C1 segment of cervical spinal cord (tissue), 14 donors: ENCODE measurements around the gene TBC1D19.

Experiments used
- DNase-seq, 14 donors: peaks; one replicate each; lab custom pipeline; 2025; lab: John Stamatoyannopoulos, UW

TBC1D19 gene

GRCh38 chr4:26782168-26782829 is 198.4 kb downstream of the TBC1D19 start:
- DNase-seq, result no peak

- no peak for DNase-seq
Measured at GRCh38 chr4:26782830-26783202, 198.9 kb downstream of the TBC1D19 start.

DNA sequence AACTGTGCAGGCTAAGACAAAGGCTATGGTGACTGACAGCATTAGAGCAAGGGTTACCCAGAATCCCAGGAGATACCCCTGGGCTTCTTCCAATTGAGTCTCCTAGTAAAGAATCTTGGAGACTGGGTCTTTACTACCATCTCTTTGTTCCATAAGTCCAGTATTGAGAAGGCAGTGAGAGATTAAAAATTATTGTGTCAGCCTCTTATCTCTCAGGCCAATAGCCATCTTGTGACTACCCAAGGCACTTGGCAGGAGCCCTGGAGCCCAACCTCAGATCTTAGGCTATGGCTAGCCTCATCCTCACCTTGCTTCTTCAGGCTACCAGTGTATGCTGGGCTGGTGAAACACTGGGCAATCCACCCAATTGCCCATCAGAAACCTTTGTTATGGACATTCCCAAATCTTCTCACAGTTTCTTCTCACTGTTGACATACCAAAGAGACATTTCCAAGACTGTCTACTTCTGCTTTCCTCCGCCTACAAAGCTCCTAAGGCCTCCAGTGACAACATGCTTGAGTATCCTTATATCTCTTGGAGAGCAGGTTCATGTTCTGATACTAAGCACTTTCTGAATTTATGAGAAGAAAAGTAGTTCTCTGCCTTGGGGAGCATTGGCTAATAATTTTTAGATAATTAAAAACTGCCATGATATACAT is 200.5 kb downstream of the TBC1D19 start:
- DNase-seq, result no peak

- DNase-seq, result no peak
Measured at GRCh38 chr4:26785312-26785711, 201.4 kb downstream of the TBC1D19 start.

DNA sequence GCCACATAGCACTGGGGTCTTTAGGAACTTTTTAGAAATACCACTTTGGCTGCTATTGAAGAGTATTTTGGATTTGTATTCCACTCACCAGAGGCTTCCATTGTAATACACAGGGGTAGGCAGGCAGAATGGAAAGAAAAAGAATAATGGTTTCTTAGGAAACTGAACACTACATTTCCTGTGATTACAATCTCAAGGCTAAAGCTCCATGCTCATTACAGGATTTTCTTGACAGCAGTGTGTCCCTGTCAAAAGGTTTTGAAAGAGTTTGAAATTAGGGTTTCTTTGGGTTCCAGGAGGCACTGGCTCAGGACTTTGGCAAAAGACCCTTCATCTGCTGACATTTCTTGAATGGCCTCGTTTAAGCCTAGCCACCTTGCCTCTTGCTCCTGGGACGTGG is 201.9 kb downstream of the TBC1D19 start:
- no peak for DNase-seq

GRCh38 chr4:26786916-26787315 is 203.0 kb downstream of the TBC1D19 start:
- DNase-seq, result no peak

- no peak for DNase-seq
Measured at GRCh38 chr4:26787461-26788340, 203.8 kb downstream of the TBC1D19 start.

DNA sequence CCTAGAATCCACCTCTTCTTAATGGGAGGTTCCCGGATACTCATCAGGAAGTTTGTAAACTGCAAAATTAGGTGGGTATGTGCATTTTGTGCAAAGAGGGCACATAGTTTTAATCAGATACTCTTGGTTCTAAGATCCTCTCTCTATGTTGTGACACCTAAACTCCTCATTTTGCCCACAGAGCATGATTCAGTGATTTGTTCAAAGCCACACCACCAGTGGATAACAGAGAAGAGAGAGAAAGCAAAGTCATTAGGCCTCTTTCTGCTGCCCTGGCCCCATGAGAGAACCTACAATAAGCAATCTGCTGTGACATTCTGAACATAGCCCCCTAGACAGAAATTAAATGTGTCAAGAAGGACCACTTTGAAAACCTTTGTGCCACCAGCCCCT is 204.5 kb downstream of the TBC1D19 start:
- no peak for DNase-seq

DNA sequence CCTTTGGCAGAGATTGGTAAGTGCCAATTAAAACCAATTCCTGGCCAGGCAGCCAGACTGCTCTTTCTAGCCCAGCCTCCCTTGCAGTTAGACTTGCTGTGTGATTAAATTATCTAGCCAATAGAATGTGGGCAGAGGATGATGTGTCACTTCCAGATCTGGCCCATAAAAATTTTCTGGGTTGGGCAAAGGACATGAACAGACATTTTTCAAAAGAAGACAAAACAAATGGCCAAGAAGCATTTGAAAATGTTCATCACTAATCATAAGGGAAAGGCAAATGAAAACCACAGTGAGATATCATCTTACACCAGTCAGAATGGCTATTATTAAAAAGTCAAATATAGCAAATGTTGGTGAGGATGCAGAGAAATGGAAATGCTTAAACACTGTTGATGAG is 205.3 kb downstream of the TBC1D19 start:
- DNase-seq, result no peak

DNA sequence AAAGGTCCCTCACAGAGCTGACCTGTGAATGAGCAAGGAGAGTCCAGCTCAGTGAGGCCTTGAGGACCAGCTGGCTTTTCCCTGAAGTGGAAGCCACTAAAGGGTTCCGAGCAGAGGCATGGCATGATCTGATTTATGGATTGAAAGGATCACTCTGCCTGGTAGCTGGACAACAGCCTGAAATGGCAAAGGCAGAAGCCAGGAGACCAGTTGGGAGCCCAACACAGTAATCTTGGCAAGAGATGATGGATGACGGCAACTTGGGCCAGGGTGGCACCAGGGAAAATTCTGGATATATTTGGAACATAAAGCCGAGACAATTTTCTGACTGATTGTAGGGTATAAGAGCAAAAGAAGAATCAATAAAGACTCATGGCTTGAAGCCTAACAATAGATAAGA is 207.5 kb downstream of the TBC1D19 start:
- peak in 1 of 14 donors; percentile 26 for DNase-seq

DNA sequence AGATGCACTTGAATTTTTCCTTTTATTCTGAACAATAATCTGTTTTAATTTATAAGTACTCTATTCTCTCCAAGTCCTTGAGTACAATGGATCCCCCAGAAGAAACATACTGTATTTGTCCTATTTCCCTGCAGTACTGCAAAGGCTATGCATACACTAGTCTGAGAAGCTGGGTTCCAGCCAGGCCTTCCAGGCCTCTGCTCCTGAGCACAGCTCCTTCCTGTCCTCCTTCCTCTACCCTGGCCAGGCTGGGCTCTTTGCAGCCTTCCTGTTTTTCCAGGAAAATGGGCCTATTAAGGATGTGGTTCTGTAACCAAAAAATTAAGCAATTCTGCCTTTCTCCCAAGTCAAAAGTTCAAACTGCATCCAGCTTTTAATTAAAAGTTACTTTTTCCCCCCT is 208.8 kb downstream of the TBC1D19 start:
- no peak for DNase-seq

DNA sequence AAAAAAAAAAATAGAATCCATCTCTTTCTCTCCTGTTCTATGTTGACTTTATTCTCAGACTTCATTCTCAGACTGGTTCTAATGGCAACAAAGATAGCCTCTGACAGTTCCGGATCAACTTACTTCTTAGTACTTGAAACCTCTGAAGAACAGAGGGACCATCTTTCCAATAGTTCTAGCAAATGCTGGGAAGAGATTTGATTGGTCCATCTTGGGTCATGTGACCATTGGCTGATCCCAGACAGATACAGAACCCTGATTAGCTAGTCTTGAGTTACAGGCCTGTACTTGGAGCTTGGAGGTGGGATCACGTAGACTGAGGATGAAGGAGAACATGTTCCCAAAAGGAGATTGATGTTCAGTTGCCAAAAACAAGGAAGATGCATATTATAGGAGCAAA is 209.9 kb downstream of the TBC1D19 start:
- DNase-seq, result no peak

GRCh38 chr4:26796081-26796480 is 212.2 kb downstream of the TBC1D19 start:
- DNase-seq, result no peak

- no peak for DNase-seq
Measured at GRCh38 chr4:26802790-26803189, 218.9 kb downstream of the TBC1D19 start.

DNA sequence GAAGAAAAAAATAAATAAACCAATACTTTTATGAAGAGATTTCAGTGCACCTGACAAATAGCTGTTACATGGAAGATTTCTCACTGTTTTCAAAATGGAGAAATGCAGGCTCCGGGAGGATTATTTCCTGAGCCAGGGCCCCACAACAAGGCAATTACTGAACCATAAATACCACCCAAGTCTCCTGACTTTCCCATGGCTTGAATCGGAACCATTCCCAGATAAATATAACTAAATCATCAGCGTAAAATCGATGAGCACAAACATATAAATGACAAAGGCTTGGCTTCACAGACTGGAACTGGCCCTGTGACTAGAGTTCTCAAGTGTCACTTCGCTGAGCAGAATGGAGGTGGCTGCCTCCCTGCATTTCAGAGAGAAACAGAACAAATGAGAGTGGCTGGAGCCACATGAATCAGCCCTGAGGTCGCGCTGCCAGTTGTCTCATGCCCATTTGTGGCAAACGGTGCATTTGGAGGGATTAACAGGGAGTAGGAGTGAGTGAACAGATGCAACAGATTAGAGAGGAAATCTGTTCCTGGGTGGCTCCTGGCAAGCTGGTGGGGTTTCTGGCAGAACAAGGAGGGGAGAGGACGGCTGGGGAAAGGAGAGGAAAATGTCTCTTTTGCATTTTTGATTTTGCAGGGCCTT is 219.5 kb downstream of the TBC1D19 start:
- peak in 2 of 14 donors; percentile 20 to 83 for DNase-seq

- DNase-seq, result no peak
Measured at GRCh38 chr4:26804451-26804850, 220.6 kb downstream of the TBC1D19 start.

DNA sequence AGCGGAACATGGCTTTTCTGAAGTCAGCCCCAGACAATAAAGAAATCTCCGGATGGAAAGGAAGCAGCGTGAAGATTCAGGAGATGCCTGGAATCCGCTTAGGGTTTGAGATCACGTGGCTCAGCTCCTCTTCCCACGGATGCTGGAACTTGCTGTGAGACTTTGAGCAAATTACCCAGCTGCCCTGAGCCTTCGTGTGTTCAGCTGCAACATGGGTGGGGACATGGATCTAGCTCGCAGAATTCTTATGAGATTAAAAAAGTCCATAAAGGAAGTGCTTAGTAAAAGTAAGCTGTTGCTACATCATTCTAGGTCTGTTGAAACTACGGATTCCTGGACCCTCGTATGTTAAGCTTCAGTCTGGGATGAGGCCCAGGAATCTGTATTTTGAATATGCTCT is 221.0 kb downstream of the TBC1D19 start:
- no peak for DNase-seq
